CD4-positive, alpha-beta T cell (primary cell): ENCODE data around the gene VPS37D. TPM values are rescaled to one million over a fixed set of nuclear protein-coding genes. Genes with fewer than 3 reads are reported as not detected.
A peak's percentile ranks its signal among the peaks of the same experiment; 100 is the strongest.

Experiments
- ATAC-seq: fragments of 200-7000 bp; cut with Tn5 transposase; one replicate; pipeline ENCODE4 v1.10.0; 2022; ENCODE audit warnings: mild to moderate bottlenecking; ENCODE audit not compliant: poor library complexity
- CTCF ChIA-PET: fragments of 350-600 bp; sonication (Branson Sonifier 250); formaldehyde crosslinking; loops from one replicate; lab custom pipeline; 2021; ENCODE audit warnings: antibody characterized with exemption, inconsistent platforms; lab: Charles Lee
- POLR2A ChIA-PET: fragments of 350-600 bp; sonication (Branson Sonifier 250); formaldehyde crosslinking; loops from one replicate; lab custom pipeline; 2021; ENCODE audit warnings: antibody characterized with exemption, inconsistent platforms; lab: Charles Lee
- DNase-seq, 14 experiments: peaks; one replicate each; pipeline ENCODE4 v3.0.0-alpha.2; 2013 to 2020; ENCODE audit warnings: mixed read lengths in 2 of 14
- H3K27ac ChIP-seq, 2 donors: one replicate each; pipeline versions ENCODE4 v1.5.1 to v1.7.0; 2013; ENCODE audit warnings: low read length in 2 of 2, low read depth in 1 of 2, mild to moderate bottlenecking in 1 of 2
- H3K27me3 ChIP-seq, 2 experiments: 1 replicate in 1 of 2; 2 replicates in 1 of 2; pipeline versions ENCODE4 v1.6.1 to v1.7.0; 2013; ENCODE audit warnings: low read length in 2 of 2, control low read depth in 1 of 2, mild to moderate bottlenecking in 1 of 2, moderate library complexity in 1 of 2; ENCODE audit not compliant: insufficient read depth in 2 of 2, control insufficient read depth in 1 of 2
- H3K36me3 ChIP-seq: one replicate; pipeline ENCODE4 v1.6.1; 2013; ENCODE audit warnings: low read length, control low read depth; ENCODE audit not compliant: insufficient read depth
- H3K4me1 ChIP-seq: one replicate; pipeline ENCODE4 v1.6.1; 2013; ENCODE audit warnings: low read length, control low read depth; ENCODE audit not compliant: insufficient read depth
- H3K4me3 ChIP-seq: one replicate; pipeline ENCODE4 v1.5.1; 2013; ENCODE audit warnings: mild to moderate bottlenecking, low read length, moderate library complexity
- H3K9me3 ChIP-seq, 2 experiments: 1 replicate in 1 of 2; 2 replicates in 1 of 2; pipeline versions ENCODE4 v1.6.1 to v1.7.0; 2013; ENCODE audit warnings: low read length in 2 of 2, mild to moderate bottlenecking in 2 of 2, control low read depth in 1 of 2, moderate library complexity in 1 of 2; ENCODE audit not compliant: control insufficient read depth in 1 of 2, insufficient read depth in 1 of 2
- H3K27ac Mint-ChIP-seq: one replicate; pipeline ENCODE4 v1.8.0; 2020; ENCODE audit warnings: mixed read lengths
- H3K27me3 Mint-ChIP-seq: one replicate; pipeline ENCODE4 v1.8.0; 2021; ENCODE audit warnings: mixed read lengths
- H3K36me3 Mint-ChIP-seq: one replicate; pipeline ENCODE4 v1.8.0; 2021; ENCODE audit warnings: low read depth, mixed read lengths
- H3K4me1 Mint-ChIP-seq: one replicate; pipeline ENCODE4 v1.8.0; 2021; ENCODE audit warnings: low read depth, mixed read lengths
- H3K4me3 Mint-ChIP-seq: one replicate; pipeline ENCODE4 v1.8.0; 2020; ENCODE audit warnings: mild to moderate bottlenecking, mixed read lengths
- H3K9me3 Mint-ChIP-seq: one replicate; pipeline ENCODE4 v1.8.0; 2020; ENCODE audit warnings: mixed read lengths
- CTCF ChIP-seq: fragments of 200-600 bp; IDR thresholded peaks from one replicate; pipeline ENCODE4 v1.8.0; 2022; ENCODE audit warnings: antibody characterized with exemption, mild to moderate bottlenecking
- intact Hi-C, 2 experiments: fragments of 100-400 bp; cut with DNase I in 1 of 2; cut with micrococcal nuclease in 1 of 2; formaldehyde crosslinking; loops; one replicate each; pipeline versions ENCODE4 v1.15.1 to v1.9.0; 2023 to 2025; cut with DNase I, micrococcal nuclease
- total RNA-seq, 174 experiments: library from RNA in 2 of 174; stranded (reverse) in 2 of 174; gene quantifications; one replicate each; pipeline ENCODE4 v1.2.3 and lab custom pipeline; 2021 to 2026

Gene VPS37D
- total RNA-seq, 2 experiments from 2014 or later: 0.81 to 0.96 TPM

GRCh38 chr7:73701357-73701995 is 33.8 kb downstream of the VPS37D start:
- Mint-ChIP-seq H3K27me3 (no peaks in the 10 kb centered on the region), H3K4me3 (no peak overlapping the region), H3K36me3 (peaks cover 39% of the 10 kb centered on the region), H3K4me1 (peaks cover 2% of the 10 kb centered on the region), H3K27ac (peak overlapping the region; percentile 44), H3K9me3 (no peaks in the 10 kb centered on the region)
- Histone ChIP-seq H3K36me3 (peaks cover 39% of the 10 kb centered on the region), H3K27ac (no peak overlapping the region), H3K4me3 (no peak overlapping the region), H3K4me1 (peaks cover 4% of the 10 kb centered on the region), H3K27me3 (no peaks in the 10 kb centered on the region), H3K9me3 (no peaks in the 10 kb centered on the region)
- peak; percentile 46 for TF ChIP-seq CTCF
- intact Hi-C loops: no loop called here
- ChIA-PET POLR2A (interaction anchor here (1.0 kb wide), 1 partner anchor 37 kb away, joined by 4 read pairs; the partner anchor contains the start of gene ABHD11), CTCF (interaction anchor here (0.9 to 1.0 kb wide), 2 partner anchors 33 kb away, joined by 3 to 5 read pairs; no protein-coding TSS in a partner anchor)
- DNase-seq (peak in 4 of 14 experiments; percentile 19 to 65 (median 48)), ATAC-seq (peak; percentile 37)

DNA sequence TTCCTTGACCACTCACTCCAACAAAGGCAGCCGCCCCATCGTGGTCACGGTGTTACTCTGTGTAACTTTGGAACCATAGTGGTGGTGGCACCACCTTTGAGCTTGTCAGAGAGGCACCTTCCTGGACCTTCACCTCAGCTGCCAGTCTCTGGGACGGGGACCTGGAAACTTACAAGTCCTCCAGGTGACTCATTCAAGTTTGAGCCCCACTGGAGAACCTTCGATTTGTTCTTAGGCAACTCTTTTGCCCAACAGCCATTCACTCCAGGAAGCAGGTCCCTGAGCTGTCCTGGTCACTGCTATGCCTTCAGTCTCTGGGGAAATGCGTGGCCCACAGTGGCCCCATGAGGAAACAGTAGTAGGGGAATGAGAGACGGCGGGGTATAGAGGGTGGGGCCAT is 34.6 kb downstream of the VPS37D start:
- no peak overlapping the region for H3K4me3 Mint-ChIP-seq
- intact Hi-C loops: no loop called here
- Histone ChIP-seq H3K36me3 (peaks cover 31% of the 10 kb centered on the region), H3K27me3 (no peaks in the 10 kb centered on the region), H3K9me3 (no peaks in the 10 kb centered on the region), H3K4me3 (no peak overlapping the region), H3K27ac (no peak overlapping the region), H3K4me1 (peaks cover 12% of the 10 kb centered on the region)
- peaks cover 32% of the 10 kb centered on the region for H3K36me3 Mint-ChIP-seq
- no peak for TF ChIP-seq CTCF
- peaks cover 7% of the 10 kb centered on the region for H3K4me1 Mint-ChIP-seq
- no peaks in the 10 kb centered on the region for H3K27me3 Mint-ChIP-seq
- POLR2A ChIA-PET: interaction anchor here (1.0 kb wide), 1 partner anchor 36 kb away, joined by 4 read pairs; the partner anchor contains the start of gene ABHD11
- H3K27ac Mint-ChIP-seq: no peak overlapping the region
- no peak for ATAC-seq
- no peak for DNase-seq
- CTCF ChIA-PET: interaction anchor here (1.0 kb wide), 1 partner anchor 32 kb away, joined by 5 read pairs; no protein-coding TSS in a partner anchor
- no peaks in the 10 kb centered on the region for H3K9me3 Mint-ChIP-seq

GRCh38 chr7:73702665-73703064 is 35.0 kb downstream of the VPS37D start:
- Mint-ChIP-seq H3K27ac (no peak overlapping the region), H3K9me3 (no peaks in the 10 kb centered on the region), H3K4me3 (no peak overlapping the region), H3K36me3 (peaks cover 28% of the 10 kb centered on the region), H3K27me3 (no peaks in the 10 kb centered on the region), H3K4me1 (peaks cover 7% of the 10 kb centered on the region)
- no peak for ATAC-seq
- intact Hi-C loops: no loop called here
- H3K27me3 ChIP-seq: no peaks in the 10 kb centered on the region
- H3K4me1 ChIP-seq: peaks cover 15% of the 10 kb centered on the region
- H3K4me3 ChIP-seq: no peak overlapping the region
- ChIA-PET POLR2A (interaction anchor here (1.0 kb wide), 1 partner anchor 36 kb away, joined by 4 read pairs; the partner anchor contains the start of gene ABHD11), CTCF (interaction anchor here (1.0 kb wide), 1 partner anchor 32 kb away, joined by 5 read pairs; no protein-coding TSS in a partner anchor)
- peaks cover 27% of the 10 kb centered on the region for H3K36me3 ChIP-seq
- H3K27ac ChIP-seq: no peak overlapping the region
- no peaks in the 10 kb centered on the region for H3K9me3 ChIP-seq
- no peak for DNase-seq
- TF ChIP-seq CTCF: no peak
